ENCODE data around the gene MYOZ1.
A peak's percentile ranks its signal among the peaks of the same experiment; 100 is the strongest.

Gene MYOZ1

GRCh38 chr10:73655257-73655989 is 14.1 kb upstream of the MYOZ1 start:
- H3K4me2 ChIP-seq (ENCODE audit: low read length): no peak overlapping the region
- H4K8ac ChIP-seq (ENCODE audit: low read depth, low read length): no peak overlapping the region
- H3K9me3 ChIP-seq (ENCODE audit: insufficient read depth, low read depth, low read length): no peaks in the 10 kb centered on the region
- WGBS (ENCODE audit: extremely low coverage, insufficient coverage, insufficient read length): no CpG with 5 or more reads among the region's 12 CpGs
- H3K27me3 ChIP-seq (ENCODE audit: insufficient read depth, low read length): no peaks in the 10 kb centered on the region
- DNase-seq: no peak
- no peaks in the 10 kb centered on the region for H3K79me2 ChIP-seq (ENCODE audit: control insufficient read depth, insufficient read depth, low read length, poor library complexity)
- no peaks in the 10 kb centered on the region for H3K79me1 ChIP-seq (ENCODE audit: low read length)
- H3K4me3 ChIP-seq (ENCODE audit: low read depth, low read length): no peak overlapping the region
- H2BK120ac ChIP-seq (ENCODE audit: insufficient read depth, low read length, poor library complexity): no peak overlapping the region
- H3K4ac ChIP-seq (ENCODE audit: low read depth, low read length): no peak overlapping the region
- no peak overlapping the region for H2BK5ac ChIP-seq (ENCODE audit: low read depth, low read length, poor library complexity)
- H3K27ac ChIP-seq (ENCODE audit: low read depth, low read length): no peak overlapping the region
- H4K91ac ChIP-seq (ENCODE audit: low read depth, low read length): no peak overlapping the region
- no peak overlapping the region for H4K12ac ChIP-seq (ENCODE audit: low read depth, low read length)
- H2BK12ac ChIP-seq (ENCODE audit: low read length): no peak overlapping the region
- H3K14ac ChIP-seq (ENCODE audit: low read length): no peak overlapping the region
- H3K23ac ChIP-seq (ENCODE audit: low read length): no peak overlapping the region
- H3K36me3 ChIP-seq (ENCODE audit: control insufficient read depth in 1 of 2, insufficient read depth in 2 of 2, low read length in 2 of 2): no peaks in the 10 kb centered on the region
- H3K4me1 ChIP-seq (ENCODE audit: control insufficient read depth in 1 of 2, insufficient read depth in 2 of 2, low read length in 2 of 2): no peaks in the 10 kb centered on the region
- no peak overlapping the region for H2AFZ ChIP-seq (ENCODE audit: insufficient read depth, low read length, poor library complexity)
- no peak overlapping the region for H2AK5ac ChIP-seq (ENCODE audit: low read length)
- no peak overlapping the region for H3K18ac ChIP-seq (ENCODE audit: low read length)
- no peak overlapping the region for H3K9ac ChIP-seq (ENCODE audit: low read length)

GRCh38 chr10:73653701-73654100 is 12.4 kb upstream of the MYOZ1 start:
- Histone ChIP-seq H3K9ac (ENCODE audit: low read length) (no peak overlapping the region), H3K4me2 (ENCODE audit: low read length) (no peak overlapping the region), H2BK5ac (ENCODE audit: low read depth, low read length, poor library complexity) (no peak overlapping the region), H3K14ac (ENCODE audit: low read length) (no peak overlapping the region), H3K18ac (ENCODE audit: low read length) (no peak overlapping the region), H2AFZ (ENCODE audit: insufficient read depth, low read length, poor library complexity) (no peak overlapping the region), H3K27me3 (ENCODE audit: insufficient read depth, low read length) (no peaks in the 10 kb centered on the region), H3K4me1 (ENCODE audit: control insufficient read depth in 1 of 2, insufficient read depth in 2 of 2, low read length in 2 of 2) (peaks cover 3 to 4% of the 10 kb centered on the region in 2 experiments), H4K91ac (ENCODE audit: low read depth, low read length) (no peak overlapping the region), H3K9me3 (ENCODE audit: insufficient read depth, low read depth, low read length) (no peaks in the 10 kb centered on the region), H2AK5ac (ENCODE audit: low read length) (no peak overlapping the region), H3K79me1 (ENCODE audit: low read length) (no peaks in the 10 kb centered on the region), H3K23ac (ENCODE audit: low read length) (no peak overlapping the region), H4K8ac (ENCODE audit: low read depth, low read length) (no peak overlapping the region), H3K79me2 (ENCODE audit: control insufficient read depth, insufficient read depth, low read length, poor library complexity) (no peaks in the 10 kb centered on the region), H3K36me3 (ENCODE audit: control insufficient read depth in 1 of 2, insufficient read depth in 2 of 2, low read length in 2 of 2) (no peaks in the 10 kb centered on the region), H2BK12ac (ENCODE audit: low read length) (no peak overlapping the region), H3K4ac (ENCODE audit: low read depth, low read length) (no peak overlapping the region), H4K12ac (ENCODE audit: low read depth, low read length) (no peak overlapping the region), H3K4me3 (ENCODE audit: low read depth, low read length) (no peak overlapping the region), H2BK120ac (ENCODE audit: insufficient read depth, low read length, poor library complexity) (no peak overlapping the region), H3K27ac (ENCODE audit: low read depth, low read length) (no peak overlapping the region)
- no CpG with 5 or more reads among the region's 3 CpGs for WGBS (ENCODE audit: extremely low coverage, insufficient coverage, insufficient read length)
- no peak for DNase-seq

GRCh38 chr10:73653195-73653594 is 11.9 kb upstream of the MYOZ1 start:
- Histone ChIP-seq H3K9me3 (ENCODE audit: insufficient read depth, low read depth, low read length) (no peaks in the 10 kb centered on the region), H3K79me2 (ENCODE audit: control insufficient read depth, insufficient read depth, low read length, poor library complexity) (no peaks in the 10 kb centered on the region)

DNA sequence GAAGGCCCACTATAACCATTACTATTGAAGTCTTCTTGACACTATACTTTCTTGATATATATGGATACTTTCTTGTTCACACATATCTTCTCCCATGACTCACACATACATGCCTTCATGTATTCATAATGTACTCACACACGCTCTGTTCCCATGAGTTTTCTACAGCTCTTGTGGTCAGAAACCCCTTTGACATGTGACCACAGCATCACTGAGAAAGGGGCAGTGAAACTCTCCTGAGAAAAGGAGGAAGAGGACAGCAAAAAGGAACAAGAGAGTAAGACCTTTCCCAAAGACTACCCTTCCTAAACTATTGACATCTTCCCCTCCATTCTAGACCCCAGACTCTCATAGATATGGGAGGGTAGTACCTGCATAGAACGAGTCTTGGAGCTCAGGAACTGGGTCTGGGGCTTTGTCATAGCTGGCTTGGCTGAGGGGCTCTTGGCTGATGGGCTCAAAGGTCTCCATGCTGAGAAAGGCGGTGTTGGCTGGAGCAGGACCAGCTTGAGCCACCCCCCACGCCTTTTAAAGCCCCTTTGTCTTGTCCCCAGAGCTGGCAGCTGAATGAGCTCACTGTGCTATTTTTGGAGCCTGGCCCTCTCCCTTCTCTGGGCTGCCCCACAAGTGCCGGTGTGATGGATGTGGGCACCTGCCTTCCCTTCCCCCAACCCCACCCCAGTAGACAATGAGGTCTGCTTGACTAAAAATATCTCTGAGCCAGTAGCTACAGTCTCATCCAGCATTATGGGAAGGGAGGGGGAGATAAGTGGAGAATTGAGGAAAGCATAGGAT is 9.5 kb upstream of the MYOZ1 start:
- Histone ChIP-seq H2AFZ (ENCODE audit: insufficient read depth, low read length, poor library complexity) (no peak overlapping the region), H3K4ac (ENCODE audit: low read depth, low read length) (no peak overlapping the region), H3K14ac (ENCODE audit: low read length) (no peak overlapping the region), H2BK12ac (ENCODE audit: low read length) (no peak overlapping the region), H3K79me1 (ENCODE audit: low read length) (peaks cover 8% of the 10 kb centered on the region), H2BK120ac (ENCODE audit: insufficient read depth, low read length, poor library complexity) (no peak overlapping the region), H3K4me3 (ENCODE audit: low read depth, low read length) (no peak overlapping the region), H3K79me2 (ENCODE audit: control insufficient read depth, insufficient read depth, low read length, poor library complexity) (no peaks in the 10 kb centered on the region), H3K4me1 (ENCODE audit: control insufficient read depth in 1 of 2, insufficient read depth in 2 of 2, low read length in 2 of 2) (peaks cover 18 to 25% of the 10 kb centered on the region in 2 experiments), H4K91ac (ENCODE audit: low read depth, low read length) (no peak overlapping the region), H4K12ac (ENCODE audit: low read depth, low read length) (no peak overlapping the region), H3K18ac (ENCODE audit: low read length) (no peak overlapping the region), H3K9me3 (ENCODE audit: insufficient read depth, low read depth, low read length) (no peaks in the 10 kb centered on the region), H3K27ac (ENCODE audit: low read depth, low read length) (no peak overlapping the region), H2BK5ac (ENCODE audit: low read depth, low read length, poor library complexity) (no peak overlapping the region), H3K27me3 (ENCODE audit: insufficient read depth, low read length) (no peaks in the 10 kb centered on the region), H4K8ac (ENCODE audit: low read depth, low read length) (no peak overlapping the region), H2AK5ac (ENCODE audit: low read length) (no peak overlapping the region), H3K4me2 (ENCODE audit: low read length) (no peak overlapping the region), H3K23ac (ENCODE audit: low read length) (no peak overlapping the region), H3K9ac (ENCODE audit: low read length) (no peak overlapping the region), H3K36me3 (ENCODE audit: control insufficient read depth in 1 of 2, insufficient read depth in 2 of 2, low read length in 2 of 2) (no peaks in the 10 kb centered on the region)
- WGBS (ENCODE audit: extremely low coverage, insufficient coverage, insufficient read length): no CpG with 5 or more reads among the region's 5 CpGs
- DNase-seq: peak; percentile 33 to 67

More at GRCh38 chr10:73653195-73653594, 11.9 kb upstream of the MYOZ1 start:
- no peak overlapping the region for H3K14ac ChIP-seq (ENCODE audit: low read length)
- H3K36me3 ChIP-seq (ENCODE audit: control insufficient read depth in 1 of 2, insufficient read depth in 2 of 2, low read length in 2 of 2): no peaks in the 10 kb centered on the region
- no peak overlapping the region for H2BK5ac ChIP-seq (ENCODE audit: low read depth, low read length, poor library complexity)
- no peak overlapping the region for H3K18ac ChIP-seq (ENCODE audit: low read length)
- H3K27ac ChIP-seq (ENCODE audit: low read depth, low read length): no peak overlapping the region
- H3K4ac ChIP-seq (ENCODE audit: low read depth, low read length): no peak overlapping the region
- H3K27me3 ChIP-seq (ENCODE audit: insufficient read depth, low read length): no peaks in the 10 kb centered on the region
- no peak overlapping the region for H3K4me3 ChIP-seq (ENCODE audit: low read depth, low read length)
- H4K91ac ChIP-seq (ENCODE audit: low read depth, low read length): no peak overlapping the region
- H3K4me2 ChIP-seq (ENCODE audit: low read length): no peak overlapping the region
- H3K23ac ChIP-seq (ENCODE audit: low read length): no peak overlapping the region
- H2BK120ac ChIP-seq (ENCODE audit: insufficient read depth, low read length, poor library complexity): no peak overlapping the region
- H4K12ac ChIP-seq (ENCODE audit: low read depth, low read length): no peak overlapping the region
- H4K8ac ChIP-seq (ENCODE audit: low read depth, low read length): no peak overlapping the region
- no CpG with 5 or more reads among the region's 11 CpGs for WGBS (ENCODE audit: extremely low coverage, insufficient coverage, insufficient read length)
- H3K4me1 ChIP-seq (ENCODE audit: control insufficient read depth in 1 of 2, insufficient read depth in 2 of 2, low read length in 2 of 2): peaks cover 7 to 9% of the 10 kb centered on the region in 2 experiments
- no peak overlapping the region for H2AFZ ChIP-seq (ENCODE audit: insufficient read depth, low read length, poor library complexity)
- DNase-seq: no peak
- H2AK5ac ChIP-seq (ENCODE audit: low read length): no peak overlapping the region
- no peak overlapping the region for H3K9ac ChIP-seq (ENCODE audit: low read length)
- H3K79me1 ChIP-seq (ENCODE audit: low read length): no peaks in the 10 kb centered on the region
- H2BK12ac ChIP-seq (ENCODE audit: low read length): no peak overlapping the region

Measured in trophoblast cell (in vitro differentiated cells and primary cell).